ENCODE data around the gene BMPR1B.
A peak's percentile ranks its signal among the peaks of the same experiment; 100 is the strongest.

BMPR1B gene

GRCh38 chr4:95161781-95162469, 404.2 kb downstream of the BMPR1B start:
- H3K4me2 ChIP-seq: no peak overlapping the region
- H3K4me3 ChIP-seq (IDR thresholded peaks at IDR 0.05; ENCODE audit: insufficient read depth, low read depth, low read length): no peak overlapping the region
- H3K36me3 ChIP-seq (ENCODE audit: insufficient read depth): no peaks in the 10 kb centered on the region
- no peak for TF ChIP-seq CTCF (conservative IDR thresholded peaks at IDR 0.05; ENCODE audit: low read depth, low read length)
- H3K27ac ChIP-seq: no peak overlapping the region
- H3K9ac ChIP-seq: no peak overlapping the region
- H3K4me1 ChIP-seq (ENCODE audit: low read depth, poor library complexity, severe bottlenecking): peaks cover 4% of the 10 kb centered on the region
- no peaks in the 10 kb centered on the region for H4K20me1 ChIP-seq (ENCODE audit: insufficient read depth)
- no peak overlapping the region for H2AFZ ChIP-seq (ENCODE audit: low read depth)
- H3K27me3 ChIP-seq (ENCODE audit: insufficient read depth, low read depth): no peaks in the 10 kb centered on the region
- H3K79me2 ChIP-seq (ENCODE audit: insufficient read depth, low read depth): no peaks in the 10 kb centered on the region

GRCh38 chr4:95162867-95163266, 405.1 kb downstream of the BMPR1B start:
- TF ChIP-seq CTCF (conservative IDR thresholded peaks at IDR 0.05; ENCODE audit: low read depth, low read length): no peak
- Histone ChIP-seq H3K79me2 (ENCODE audit: insufficient read depth, low read depth) (no peaks in the 10 kb centered on the region), H3K36me3 (ENCODE audit: insufficient read depth) (no peaks in the 10 kb centered on the region), H4K20me1 (ENCODE audit: insufficient read depth) (no peaks in the 10 kb centered on the region), H3K4me1 (ENCODE audit: low read depth, poor library complexity, severe bottlenecking) (peaks cover 4% of the 10 kb centered on the region), H2AFZ (ENCODE audit: low read depth) (no peak overlapping the region), H3K27ac (no peak overlapping the region), H3K4me2 (no peak overlapping the region), H3K9ac (no peak overlapping the region), H3K4me3 (IDR thresholded peaks at IDR 0.05; ENCODE audit: insufficient read depth, low read depth, low read length) (no peak overlapping the region), H3K27me3 (ENCODE audit: insufficient read depth, low read depth) (no peaks in the 10 kb centered on the region)

- Histone ChIP-seq H3K36me3 (ENCODE audit: insufficient read depth) (no peaks in the 10 kb centered on the region), H3K4me3 (IDR thresholded peaks at IDR 0.05; ENCODE audit: insufficient read depth, low read depth, low read length) (no peak overlapping the region), H3K79me2 (ENCODE audit: insufficient read depth, low read depth) (no peaks in the 10 kb centered on the region), H3K27ac (no peak overlapping the region), H4K20me1 (ENCODE audit: insufficient read depth) (no peaks in the 10 kb centered on the region), H3K4me1 (ENCODE audit: low read depth, poor library complexity, severe bottlenecking) (peaks cover 4% of the 10 kb centered on the region), H3K27me3 (ENCODE audit: insufficient read depth, low read depth) (no peaks in the 10 kb centered on the region), H3K4me2 (no peak overlapping the region; the same call in 1 of the 2 replicates), H3K9ac (no peak overlapping the region), H2AFZ (ENCODE audit: low read depth) (no peak overlapping the region)
- peak; percentile 87 for TF ChIP-seq CTCF (conservative IDR thresholded peaks at IDR 0.05; ENCODE audit: low read depth, low read length)
These were observed 408.3 kb downstream of the BMPR1B start for GRCh38 chr4:95165926-95166524.

GRCh38 chr4:95167805-95168204, 410.1 kb downstream of the BMPR1B start:
- H3K9ac ChIP-seq: no peak overlapping the region
- no peaks in the 10 kb centered on the region for H3K36me3 ChIP-seq (ENCODE audit: insufficient read depth)
- no peak for TF ChIP-seq CTCF (conservative IDR thresholded peaks at IDR 0.05; ENCODE audit: low read depth, low read length)
- H3K4me2 ChIP-seq: no peak overlapping the region
- H2AFZ ChIP-seq (ENCODE audit: low read depth): no peak overlapping the region
- no peak overlapping the region for H3K27ac ChIP-seq
- no peaks in the 10 kb centered on the region for H3K79me2 ChIP-seq (ENCODE audit: insufficient read depth, low read depth)
- peaks cover 4% of the 10 kb centered on the region for H3K4me1 ChIP-seq (ENCODE audit: low read depth, poor library complexity, severe bottlenecking)
- H4K20me1 ChIP-seq (ENCODE audit: insufficient read depth): no peaks in the 10 kb centered on the region
- H3K4me3 ChIP-seq (IDR thresholded peaks at IDR 0.05; ENCODE audit: insufficient read depth, low read depth, low read length): no peak overlapping the region
- H3K27me3 ChIP-seq (ENCODE audit: insufficient read depth, low read depth): no peaks in the 10 kb centered on the region

All from KMS-11 (cell line).